ENCODE results near the gene C10orf90.

- TF ChIP-seq POLR2A (IDR thresholded peaks at IDR 0.05) (no peak), CTCF (IDR thresholded peaks at IDR 0.05) (no peak)
These were observed 15.9 kb downstream of the C10orf90 start for GRCh38 chr10:126654579-126654978.

Data from esophagus squamous epithelium (tissue), 4 donors.